ENCODE results near the gene MGAT4C. TPM values are rescaled to one million over a fixed set of nuclear protein-coding genes. Genes with fewer than 3 reads are reported as not detected.

MGAT4C gene
- total RNA-seq, 1 donor from 2014 or later: not detected

DNA sequence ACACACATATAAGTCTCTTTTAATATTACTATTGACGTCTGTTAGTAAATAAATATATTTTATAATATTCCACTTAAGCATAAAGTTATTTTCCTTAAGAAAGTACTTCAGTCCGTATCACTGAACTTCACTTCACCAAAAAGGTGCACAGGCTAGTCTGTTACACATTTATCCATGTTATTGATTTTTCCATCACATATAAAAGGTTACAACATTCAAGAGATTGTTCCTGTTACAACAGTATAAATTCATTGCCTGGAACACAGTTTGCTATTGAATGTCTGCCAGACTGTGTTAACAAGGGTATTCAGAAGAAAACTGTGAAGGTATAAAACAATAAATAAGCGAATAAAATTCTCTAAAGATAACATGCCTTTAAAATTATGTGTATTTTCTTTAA is 206.2 kb downstream of the MGAT4C start:
- H4K20me1 ChIP-seq (ENCODE audit: low read depth): no peaks in the 10 kb centered on the region
- TF ChIP-seq EZH2phosphoT487 (IDR thresholded peaks at IDR 0.05) (no peak), EZH2 (IDR thresholded peaks at IDR 0.05) (no peak)
- TF ChIP-seq, protein P1, sequence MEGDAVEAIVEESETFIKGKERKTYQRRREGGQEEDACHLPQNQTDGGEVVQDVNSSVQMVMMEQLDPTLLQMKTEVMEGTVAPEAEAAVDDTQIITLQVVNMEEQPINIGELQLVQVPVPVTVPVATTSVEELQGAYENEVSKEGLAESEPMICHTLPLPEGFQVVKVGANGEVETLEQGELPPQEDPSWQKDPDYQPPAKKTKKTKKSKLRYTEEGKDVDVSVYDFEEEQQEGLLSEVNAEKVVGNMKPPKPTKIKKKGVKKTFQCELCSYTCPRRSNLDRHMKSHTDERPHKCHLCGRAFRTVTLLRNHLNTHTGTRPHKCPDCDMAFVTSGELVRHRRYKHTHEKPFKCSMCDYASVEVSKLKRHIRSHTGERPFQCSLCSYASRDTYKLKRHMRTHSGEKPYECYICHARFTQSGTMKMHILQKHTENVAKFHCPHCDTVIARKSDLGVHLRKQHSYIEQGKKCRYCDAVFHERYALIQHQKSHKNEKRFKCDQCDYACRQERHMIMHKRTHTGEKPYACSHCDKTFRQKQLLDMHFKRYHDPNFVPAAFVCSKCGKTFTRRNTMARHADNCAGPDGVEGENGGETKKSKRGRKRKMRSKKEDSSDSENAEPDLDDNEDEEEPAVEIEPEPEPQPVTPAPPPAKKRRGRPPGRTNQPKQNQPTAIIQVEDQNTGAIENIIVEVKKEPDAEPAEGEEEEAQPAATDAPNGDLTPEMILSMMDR (IDR thresholded peaks at IDR 0.05): no peak
- no peaks in the 10 kb centered on the region for H3K4me1 ChIP-seq

DNA sequence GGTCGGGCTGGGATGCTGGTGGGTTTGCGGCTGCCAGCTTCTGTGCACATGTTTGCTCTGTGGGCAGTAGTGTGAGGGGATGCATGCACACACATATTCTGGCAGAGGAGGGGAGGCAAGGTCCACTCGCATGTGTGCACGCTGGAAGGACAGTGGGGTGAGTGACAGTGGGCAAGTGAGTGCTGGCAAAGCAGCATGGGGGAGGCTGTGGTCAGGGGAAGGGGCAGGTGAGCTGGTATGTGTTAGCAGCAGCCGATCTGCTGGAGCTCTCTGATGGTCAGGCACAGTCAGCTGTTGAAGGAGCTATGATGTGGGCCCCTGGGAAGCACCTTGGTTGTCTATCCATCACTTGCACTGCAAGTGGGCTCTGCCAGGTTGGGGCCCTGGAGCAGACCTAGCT is 211.8 kb downstream of the MGAT4C start:
- H3K36me3 ChIP-seq: no peaks in the 10 kb centered on the region
- TF ChIP-seq, protein P1 (IDR thresholded peaks at IDR 0.05): no peak
- TF ChIP-seq EZH2 (IDR thresholded peaks at IDR 0.05) (no peak), EZH2phosphoT487 (IDR thresholded peaks at IDR 0.05) (no peak)
- H3K4me3 Mint-ChIP-seq: no peak overlapping the region

More for the DNA sequence above, 206.2 kb downstream of the MGAT4C start:
- Histone ChIP-seq H3K4me2 (no peak overlapping the region), H3K27me3 (no peaks in the 10 kb centered on the region), H2AFZ (replicated peaks) (no peak overlapping the region), H3K27ac (no peak overlapping the region), H3F3A (ENCODE audit: low read depth) (no peaks in the 10 kb centered on the region), H3K36me3 (no peaks in the 10 kb centered on the region), H3K9me3 (ENCODE audit: low read depth) (no peaks in the 10 kb centered on the region), H3K9ac (no peak overlapping the region), H3K4me3 (no peak overlapping the region), H3K79me2 (ENCODE audit: low read depth) (no peaks in the 10 kb centered on the region)
- H3K9me3 Mint-ChIP-seq: no peaks in the 10 kb centered on the region
- H3K4me3 Mint-ChIP-seq: no peak overlapping the region
- H3K27ac Mint-ChIP-seq: no peak overlapping the region
- H3K4me1 Mint-ChIP-seq: no peaks in the 10 kb centered on the region
- H3K27me3 Mint-ChIP-seq (ENCODE audit: insufficient read depth, low read depth): no peaks in the 10 kb centered on the region
- H3K36me3 Mint-ChIP-seq: no peaks in the 10 kb centered on the region
- DNase-seq (ENCODE audit: low spot score): no peak

DNA sequence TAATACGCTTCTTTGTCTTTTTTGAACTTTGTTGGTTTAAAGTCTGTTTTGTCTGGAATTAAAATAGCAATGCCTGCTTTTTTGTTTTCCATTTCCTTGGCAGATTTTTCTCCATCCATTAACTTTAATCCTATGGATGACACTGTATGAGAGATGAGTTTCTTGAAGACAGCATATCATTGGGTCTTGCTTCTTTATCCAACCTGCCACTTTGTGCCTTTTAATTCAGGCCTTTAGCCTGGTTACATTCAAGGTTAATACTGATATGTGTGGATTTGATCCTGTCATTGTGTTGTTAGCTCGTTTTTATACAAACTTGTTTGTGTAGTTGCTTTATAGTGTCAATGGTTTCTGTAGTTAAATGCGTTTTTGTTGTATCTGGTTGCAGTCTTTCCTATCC is 214.1 kb downstream of the MGAT4C start:
- peaks cover 2% of the 10 kb centered on the region for H3K36me3 Mint-ChIP-seq
- no peak for TF ChIP-seq EZH2 (IDR thresholded peaks at IDR 0.05)
- TF ChIP-seq, protein P1 (IDR thresholded peaks at IDR 0.05): no peak
- no peak for TF ChIP-seq EZH2phosphoT487 (IDR thresholded peaks at IDR 0.05)
- H2AFZ ChIP-seq (replicated peaks): no peak overlapping the region
- no peaks in the 10 kb centered on the region for H3K9me3 ChIP-seq (ENCODE audit: low read depth)
- no peaks in the 10 kb centered on the region for H3K4me1 ChIP-seq
- H3K27ac Mint-ChIP-seq: no peak overlapping the region
- H3K36me3 ChIP-seq: no peaks in the 10 kb centered on the region
- peaks cover 42% of the 10 kb centered on the region for H3K9me3 Mint-ChIP-seq
- no peak for DNase-seq (ENCODE audit: low spot score)
- H3K4me2 ChIP-seq: no peak overlapping the region
- peaks cover 5% of the 10 kb centered on the region for H3K27me3 Mint-ChIP-seq (ENCODE audit: insufficient read depth, low read depth)
- no peaks in the 10 kb centered on the region for H3F3A ChIP-seq (ENCODE audit: low read depth)
- H3K79me2 ChIP-seq (ENCODE audit: low read depth): no peaks in the 10 kb centered on the region
- no peaks in the 10 kb centered on the region for H3K4me1 Mint-ChIP-seq
- no peaks in the 10 kb centered on the region for H3K27me3 ChIP-seq
- H4K20me1 ChIP-seq (ENCODE audit: low read depth): no peaks in the 10 kb centered on the region
- no peak overlapping the region for H3K9ac ChIP-seq
- H3K4me3 Mint-ChIP-seq: no peak overlapping the region
- H3K4me3 ChIP-seq: no peak overlapping the region
- no peak overlapping the region for H3K27ac ChIP-seq

More for the DNA sequence above, 211.8 kb downstream of the MGAT4C start:
- no peaks in the 10 kb centered on the region for H3K4me1 ChIP-seq
- H3K9me3 ChIP-seq (ENCODE audit: low read depth): no peaks in the 10 kb centered on the region
- H3K27me3 ChIP-seq: no peaks in the 10 kb centered on the region
- Mint-ChIP-seq H3K9me3 (peaks cover 23% of the 10 kb centered on the region), H3K4me1 (no peaks in the 10 kb centered on the region), H3K36me3 (peaks cover 2% of the 10 kb centered on the region), H3K27me3 (ENCODE audit: insufficient read depth, low read depth) (peaks cover 3% of the 10 kb centered on the region), H3K27ac (peak overlapping the region; percentile 90)
- no peak for DNase-seq (ENCODE audit: low spot score)
- H2AFZ ChIP-seq (replicated peaks): no peak overlapping the region
- H3K79me2 ChIP-seq (ENCODE audit: low read depth): no peaks in the 10 kb centered on the region
- no peaks in the 10 kb centered on the region for H3F3A ChIP-seq (ENCODE audit: low read depth)
- H3K27ac ChIP-seq: no peak overlapping the region
- no peak overlapping the region for H3K4me3 ChIP-seq
- H3K4me2 ChIP-seq: no peak overlapping the region
- H4K20me1 ChIP-seq (ENCODE audit: low read depth): no peaks in the 10 kb centered on the region
- no peak overlapping the region for H3K9ac ChIP-seq
